Islet precursor cell (in vitro differentiated cells): ENCODE data around the gene RELCH.
A peak's percentile ranks its signal among the peaks of the same experiment; 100 is the strongest.

Experiments
- DNase-seq: peaks from one replicate; pipeline ENCODE4 v3.0.0-alpha.2; 2018

RELCH gene

DNA sequence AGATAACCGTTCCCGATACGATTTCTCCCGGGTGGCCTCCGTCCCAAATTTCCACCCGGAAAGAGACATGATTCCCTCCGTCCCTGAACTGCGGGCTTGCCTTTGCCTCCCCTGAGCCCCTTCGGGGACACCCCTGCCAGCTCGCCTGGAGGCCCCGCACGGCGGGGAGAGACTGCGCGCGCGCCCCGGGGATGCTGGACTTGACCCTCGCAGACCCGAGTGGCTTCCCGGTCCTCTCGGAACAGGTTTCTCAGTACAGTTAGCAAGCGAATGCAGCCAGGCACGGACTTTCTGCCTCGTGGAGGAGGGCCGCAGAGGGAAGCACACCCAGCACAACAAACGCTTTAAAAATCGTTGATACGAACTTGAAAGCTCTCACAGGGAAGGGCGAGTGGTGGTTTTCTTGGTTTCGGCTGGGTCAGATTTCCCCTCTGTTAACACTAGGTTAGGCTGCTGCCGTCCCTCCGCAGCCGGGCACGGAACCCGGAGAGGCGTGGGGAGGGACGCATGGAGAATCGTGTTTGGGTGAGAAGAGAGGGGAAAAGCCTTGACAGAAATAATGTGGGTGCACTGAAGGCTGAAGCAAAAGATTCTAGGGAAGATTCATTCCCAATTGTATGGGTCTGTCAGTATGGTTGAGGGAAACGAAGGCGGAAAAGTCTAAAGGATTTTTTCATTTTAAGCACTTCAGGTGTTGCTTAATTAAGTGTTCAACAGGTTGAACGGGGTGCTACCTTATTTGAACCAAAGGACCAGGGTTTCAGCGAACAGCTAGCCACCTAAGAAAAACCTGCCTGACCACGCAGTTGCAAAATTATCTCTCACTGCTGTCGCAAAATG, 139.0 kb downstream of the RELCH start:
- DNase-seq = peak; percentile 69

DNA sequence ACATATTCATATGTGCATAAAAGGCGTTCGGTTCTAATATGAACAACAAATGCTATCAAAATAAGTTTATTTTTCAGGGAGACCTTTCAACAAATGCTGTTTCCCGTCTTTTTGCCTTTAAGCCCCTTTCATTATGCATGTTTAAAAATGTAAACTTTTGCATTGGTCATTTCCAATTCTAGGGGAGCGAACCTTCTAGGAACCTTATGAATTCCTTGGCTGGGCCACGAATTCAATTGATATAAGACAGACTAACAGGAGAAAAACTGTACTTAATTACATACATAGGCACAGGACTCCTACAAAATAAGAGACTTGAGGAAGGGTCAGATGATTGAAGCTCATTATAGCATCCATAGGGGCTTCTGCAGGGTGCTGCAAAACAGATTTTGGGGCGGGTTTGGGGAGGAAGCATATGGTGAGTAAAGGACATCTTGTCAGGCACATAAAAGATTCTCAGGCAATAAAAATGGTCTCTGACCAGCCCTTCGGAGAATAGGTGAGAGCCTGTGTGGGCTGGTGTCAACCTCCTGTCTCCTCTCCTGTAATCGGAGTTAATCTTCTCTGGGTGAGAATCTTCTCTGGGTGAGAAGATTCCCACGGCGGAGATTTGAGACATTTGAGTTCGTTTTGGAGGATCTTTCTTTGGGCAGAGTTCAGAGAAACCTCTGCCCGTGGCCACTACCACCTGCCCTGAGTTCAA, 139.7 kb downstream of the RELCH start:
- DNase-seq = no peak

GRCh38 chr18:62327977-62328376, 140.9 kb downstream of the RELCH start:
- no peak for DNase-seq

DNA sequence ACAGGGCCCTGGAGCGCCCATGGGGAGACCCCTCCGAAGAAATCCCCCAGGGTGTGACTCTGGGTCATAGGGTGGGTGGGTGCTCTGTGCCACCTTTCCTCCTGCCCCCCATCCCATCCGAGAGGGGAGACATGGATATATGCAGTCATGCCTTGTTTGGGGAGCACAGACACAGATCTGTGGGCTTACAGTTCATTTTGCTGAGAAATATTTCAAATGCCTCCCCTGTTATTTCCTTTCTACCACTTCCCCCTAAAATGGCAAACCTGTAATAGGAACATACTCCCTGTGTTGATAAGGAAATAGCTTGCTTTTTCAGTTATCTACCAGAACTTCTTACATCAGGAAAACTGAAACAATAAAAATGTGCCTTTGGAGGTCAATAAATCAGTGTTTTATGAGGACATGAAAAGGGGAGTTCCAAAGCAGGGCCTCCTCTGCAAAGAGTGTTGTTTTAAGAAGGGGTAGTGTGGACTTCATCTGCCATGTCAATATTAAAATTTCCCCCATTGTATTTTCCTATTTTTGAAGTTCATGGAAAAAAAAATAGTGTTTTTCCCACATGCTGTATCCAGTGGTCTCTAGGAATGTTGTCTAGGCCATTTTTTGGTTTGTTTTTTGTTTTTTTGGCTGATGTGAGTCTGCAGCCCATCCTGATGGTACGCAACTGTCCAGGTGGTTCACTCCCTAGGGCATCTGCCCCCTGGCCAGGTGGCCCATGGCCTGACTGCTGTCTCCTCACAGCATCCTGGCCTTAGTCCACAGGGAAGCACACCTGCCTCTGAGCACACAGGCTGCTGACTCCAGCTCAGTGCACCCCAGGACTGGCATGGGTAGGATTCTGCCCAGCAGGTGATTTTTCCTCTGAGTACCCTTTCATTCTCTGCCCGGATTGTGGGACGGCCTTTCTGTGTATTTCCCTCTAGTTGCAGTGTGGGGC, 141.8 kb downstream of the RELCH start:
- DNase-seq = peak; percentile 42

DNA sequence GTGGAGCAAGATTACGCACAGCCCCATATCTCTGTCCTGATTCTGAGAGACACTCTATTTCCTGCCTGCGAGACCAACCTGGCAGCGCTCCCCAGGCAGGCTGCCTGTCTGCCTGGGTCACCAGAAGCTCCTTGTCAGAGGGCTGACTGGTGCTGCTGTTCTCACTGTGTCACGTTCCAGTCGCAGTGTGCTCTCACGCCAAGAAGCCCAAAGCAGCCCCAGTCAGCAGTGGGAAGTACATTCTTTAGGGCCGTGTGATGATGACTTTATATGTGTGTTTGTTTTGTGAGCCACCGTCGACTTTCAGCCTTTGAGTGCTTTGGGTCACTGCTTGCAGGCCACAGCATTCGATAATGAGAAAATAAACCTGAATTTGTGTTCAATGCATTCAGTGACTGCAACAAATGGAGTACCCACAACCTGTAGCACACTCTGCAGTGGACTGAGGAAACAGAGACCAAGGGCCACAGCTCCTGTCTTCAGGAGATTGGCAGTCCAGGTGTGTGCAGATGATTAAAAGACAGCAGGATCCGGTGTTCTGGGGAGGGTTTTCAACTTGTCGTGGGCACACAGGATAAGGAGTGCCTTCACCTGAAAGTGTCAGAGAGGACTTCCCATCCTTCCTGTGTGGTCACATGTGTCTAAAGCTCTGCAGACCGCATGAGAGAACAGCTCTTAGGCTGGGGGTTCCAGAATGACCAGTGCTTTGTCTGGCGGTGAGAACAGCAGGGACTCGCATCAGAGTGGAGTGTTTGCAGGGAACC, 142.8 kb downstream of the RELCH start:
- DNase-seq = peak; percentile 72

GRCh38 chr18:62330650-62331049, 143.6 kb downstream of the RELCH start:
- DNase-seq = peak; percentile 9

DNA sequence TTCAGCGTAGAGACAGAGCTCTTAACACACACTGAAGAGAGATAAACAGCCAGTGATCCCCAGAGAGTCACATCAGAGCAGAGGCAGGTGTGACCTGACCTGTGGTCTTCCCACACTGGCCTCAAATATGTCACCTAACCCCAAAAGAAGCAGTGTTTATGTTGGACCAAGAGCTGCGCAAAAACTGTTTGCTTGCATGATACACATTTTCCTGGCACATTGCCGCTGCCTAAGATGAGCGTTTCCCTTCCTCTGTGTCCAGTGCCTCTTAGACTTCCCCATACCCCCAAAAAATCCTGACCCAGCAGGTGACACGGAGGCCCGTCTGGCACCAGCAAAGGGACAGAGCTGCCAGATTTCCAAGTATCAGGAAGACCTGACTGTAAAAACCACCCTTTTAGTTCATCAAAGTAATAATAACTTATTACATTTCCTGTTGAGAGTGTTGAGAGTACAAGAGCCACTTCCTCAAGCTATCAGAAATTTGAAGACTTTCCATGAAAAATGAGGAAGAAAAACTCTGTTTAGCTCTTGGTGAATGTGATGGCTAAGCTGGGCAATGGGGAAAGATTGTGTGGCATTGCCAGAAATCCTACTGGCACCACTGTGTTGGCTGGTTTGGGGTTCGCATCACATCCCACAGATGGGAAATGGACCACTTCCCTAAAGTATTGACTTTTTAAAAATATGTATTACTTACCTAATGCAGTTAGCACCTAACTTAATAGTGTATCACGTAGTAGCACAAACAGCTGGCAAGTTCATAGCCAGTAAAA, 144.7 kb downstream of the RELCH start:
- peak; percentile 41 for DNase-seq

- no peak for DNase-seq
Measured at GRCh38 chr18:62332431-62332830, 145.4 kb downstream of the RELCH start.

- no peak for DNase-seq
Measured at GRCh38 chr18:62332964-62333695, 146.1 kb downstream of the RELCH start.

DNA sequence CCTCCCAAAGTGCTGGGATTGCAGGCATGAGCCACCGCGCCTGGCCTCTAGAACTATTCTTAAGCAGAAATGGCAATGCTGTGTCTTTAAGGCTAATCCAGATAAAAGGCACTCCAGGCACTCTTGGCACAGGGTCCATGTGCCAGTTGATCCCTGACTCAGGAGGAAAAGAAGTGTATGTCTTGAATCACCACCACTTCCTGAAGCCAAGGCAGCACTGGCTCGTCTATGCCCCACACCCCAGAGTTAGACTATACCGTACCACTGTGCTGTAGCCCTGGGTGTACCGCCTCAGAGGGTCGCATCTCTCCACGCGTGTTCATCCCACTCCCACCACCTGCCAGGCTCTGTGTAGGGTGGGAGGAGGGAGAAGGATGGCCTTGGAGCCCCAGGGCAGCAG, 147.1 kb downstream of the RELCH start:
- DNase-seq = no peak

DNA sequence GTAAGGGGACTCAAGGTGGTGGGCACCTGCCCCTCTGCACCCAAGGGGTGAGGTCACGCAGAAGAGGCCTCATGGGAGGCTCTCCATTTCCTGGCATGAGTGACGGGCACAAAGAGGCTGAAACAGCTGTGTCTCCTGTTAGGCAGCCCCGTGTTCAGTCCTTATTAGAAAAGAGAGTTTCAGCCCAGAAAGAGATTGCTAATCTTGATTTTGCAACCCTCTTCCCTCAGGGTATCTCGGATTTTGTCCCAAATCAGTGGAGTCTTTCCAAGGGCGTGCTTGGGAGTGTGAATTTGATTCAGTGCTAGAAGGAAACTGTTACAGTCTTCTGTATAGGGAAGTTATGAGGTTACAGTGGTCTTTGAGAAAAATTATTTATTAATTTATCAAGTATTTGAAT, 148.4 kb downstream of the RELCH start:
- no peak for DNase-seq

DNA sequence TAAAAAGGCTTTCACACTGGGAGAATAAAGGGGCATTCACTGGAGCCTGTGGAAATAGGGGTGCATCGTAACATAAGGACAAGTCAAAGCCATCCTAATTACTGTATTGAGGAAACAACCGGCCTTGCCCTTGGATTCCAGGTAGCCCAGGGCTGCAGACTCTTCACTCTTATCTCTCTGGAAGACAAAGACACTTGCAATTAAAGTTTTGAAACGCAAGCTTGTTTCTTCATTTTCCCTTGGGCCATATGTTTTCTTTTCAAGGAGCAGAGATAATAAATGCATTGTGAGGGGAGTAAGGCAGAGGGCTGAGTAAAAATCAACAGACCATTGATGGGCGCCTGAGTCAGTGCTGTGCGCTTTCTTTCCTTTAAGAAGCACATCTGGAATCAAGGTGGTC, 149.6 kb downstream of the RELCH start:
- peak; percentile 66 for DNase-seq

DNA sequence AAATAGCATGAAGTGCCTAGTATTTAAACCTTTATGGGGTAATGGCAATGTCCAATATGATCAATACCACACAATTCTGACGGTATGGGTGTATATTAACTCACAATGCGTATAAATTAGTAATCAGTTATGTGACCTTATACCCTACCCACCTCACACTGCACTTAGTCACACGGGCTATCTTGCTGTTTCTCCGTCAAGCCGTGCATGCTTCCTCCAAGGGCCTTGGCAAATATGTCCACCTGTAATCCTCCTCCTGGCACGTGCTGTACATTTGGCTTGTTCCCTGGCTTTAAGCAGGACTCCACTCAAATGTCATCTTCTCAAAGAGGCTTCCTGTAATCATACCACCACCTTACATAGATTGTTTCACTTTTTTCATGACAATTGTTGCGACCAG, 150.3 kb downstream of the RELCH start:
- no peak for DNase-seq

- no peak for DNase-seq
Measured at GRCh38 chr18:62338446-62339105, 151.5 kb downstream of the RELCH start.

- DNase-seq = no peak
Measured at GRCh38 chr18:62339106-62339988, 152.3 kb downstream of the RELCH start.

DNA sequence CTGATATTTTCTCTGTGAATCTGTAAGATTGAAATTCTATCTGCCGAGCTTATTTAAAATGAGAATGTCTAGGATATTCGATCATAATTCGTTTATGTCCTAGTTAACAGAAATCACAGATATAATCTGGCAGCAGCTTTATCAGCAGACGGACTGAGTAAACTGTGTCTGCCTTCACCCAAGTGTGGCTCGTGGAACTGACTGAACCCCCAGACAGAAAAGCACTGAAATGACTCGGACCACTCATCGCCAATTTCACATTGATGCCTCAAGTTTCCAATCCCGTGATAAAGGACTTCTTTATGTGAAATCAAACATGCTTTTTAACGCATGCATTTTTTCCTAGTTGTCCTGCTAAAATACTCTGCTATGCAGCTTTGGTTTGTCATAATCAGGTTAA, 153.9 kb downstream of the RELCH start:
- no peak for DNase-seq

GRCh38 chr18:62341473-62341872, 154.4 kb downstream of the RELCH start:
- no peak for DNase-seq

GRCh38 chr18:62342884-62343283, 155.8 kb downstream of the RELCH start:
- no peak for DNase-seq

GRCh38 chr18:62343316-62343715, 156.3 kb downstream of the RELCH start:
- DNase-seq = no peak
